GM11168 (cell line): ENCODE data around the gene C16orf87.

ENCODE experiments used
- in situ Hi-C: fragments of 300-500 bp; cut with MboI; formaldehyde crosslinking; loops from one replicate; pipeline ENCODE4 v1.12.0; 2022; ENCODE audit warnings: low sequenced_read_pairs; ENCODE audit not compliant: unreplicated experiment

Gene C16orf87

DNA sequence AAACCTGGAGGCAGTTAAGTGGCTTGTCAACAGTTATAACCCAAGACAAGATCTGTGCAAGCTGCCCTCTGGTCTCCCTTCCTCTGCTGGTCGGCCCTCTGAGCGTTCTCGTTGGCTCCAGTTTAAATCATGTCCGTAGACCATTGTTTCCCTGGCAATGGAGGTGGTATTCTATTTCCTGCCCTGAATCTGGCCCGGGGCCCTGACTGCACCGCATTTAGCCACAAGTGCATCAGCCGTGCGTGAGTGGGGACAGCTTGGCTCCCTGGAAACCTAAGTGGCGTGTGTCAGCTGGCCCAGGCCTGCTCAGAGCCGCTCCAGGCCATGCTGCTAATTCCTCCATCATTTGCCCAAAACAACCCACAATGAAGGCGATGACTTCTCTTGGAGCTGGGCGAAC lies 67.8 kb downstream of the C16orf87 start:
- in situ Hi-C loops, result no loop called here

DNA sequence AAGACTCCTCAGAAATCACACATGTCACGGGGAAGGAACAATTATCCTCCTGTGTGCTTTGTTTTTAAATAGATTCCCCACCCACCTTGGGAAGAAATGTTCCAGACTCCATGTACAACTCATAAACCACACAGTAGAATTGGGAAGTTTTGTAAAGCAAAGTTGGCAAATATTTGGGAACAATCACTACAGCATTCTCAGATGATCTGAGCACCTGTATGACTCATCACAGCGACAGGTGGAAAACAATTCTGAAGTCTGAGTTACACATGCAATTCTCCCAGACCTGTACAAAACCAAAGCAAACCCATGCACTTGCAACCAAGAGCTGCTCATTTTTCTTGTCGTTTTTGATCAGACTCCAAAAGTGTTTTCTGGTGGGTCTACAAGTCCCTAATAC lies 68.4 kb downstream of the C16orf87 start:
- in situ Hi-C loops, result no loop called here

DNA sequence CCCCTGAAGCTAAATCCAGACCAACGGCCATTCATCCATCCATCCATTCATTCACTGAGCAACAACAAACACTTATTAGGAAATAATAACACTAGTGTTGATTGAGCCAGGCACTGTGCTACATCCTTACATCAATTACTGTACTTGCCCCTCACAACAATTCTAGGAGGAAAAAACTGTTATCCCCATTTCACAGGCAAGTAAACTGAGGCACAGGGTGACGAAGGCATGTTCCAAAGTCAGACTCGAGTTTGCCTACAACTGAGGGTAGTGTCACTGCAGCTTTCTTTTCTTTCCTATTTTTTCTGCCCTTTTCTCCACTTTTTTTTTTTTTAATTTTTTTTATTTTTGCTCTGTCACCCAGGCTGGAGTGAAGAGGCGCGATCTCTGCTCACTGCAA lies 71.7 kb downstream of the C16orf87 start:
- in situ Hi-C loops, result no loop called here

DNA sequence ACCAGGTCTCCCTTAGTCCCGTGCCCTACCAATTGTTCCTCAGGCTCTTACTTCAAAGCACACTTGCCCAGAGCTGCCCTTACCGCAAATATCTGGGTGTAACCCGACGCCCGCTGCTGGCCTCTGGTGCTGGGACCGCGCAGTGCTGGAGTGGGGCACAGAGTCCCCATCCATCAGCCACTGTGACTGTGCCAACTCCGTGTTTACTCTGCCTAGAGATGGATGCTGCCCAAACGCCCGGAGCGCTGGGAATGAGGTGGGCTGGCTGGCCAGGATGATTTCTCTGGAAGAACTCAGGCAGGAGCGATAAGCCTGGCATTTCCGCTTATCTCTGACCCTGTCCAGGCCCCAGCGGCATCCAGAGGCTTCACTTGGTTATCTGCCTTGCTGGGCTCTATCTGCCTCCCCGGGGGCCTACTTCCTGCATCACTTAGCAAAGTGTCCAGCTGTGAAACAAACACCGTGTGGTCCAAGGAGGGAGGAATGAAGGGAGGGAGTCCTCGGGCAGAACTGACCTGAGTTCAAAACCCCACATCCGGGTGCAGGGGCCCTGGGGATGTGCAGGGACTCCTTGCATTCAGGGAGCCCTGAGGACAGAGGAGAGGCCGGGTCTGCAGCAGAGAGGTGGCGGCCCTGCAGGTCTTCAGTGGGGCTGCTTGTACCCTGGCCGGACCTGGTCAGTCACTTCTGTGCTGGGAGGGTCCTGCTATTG lies 73.5 kb downstream of the C16orf87 start:
- in situ Hi-C loops, result no loop called here

DNA sequence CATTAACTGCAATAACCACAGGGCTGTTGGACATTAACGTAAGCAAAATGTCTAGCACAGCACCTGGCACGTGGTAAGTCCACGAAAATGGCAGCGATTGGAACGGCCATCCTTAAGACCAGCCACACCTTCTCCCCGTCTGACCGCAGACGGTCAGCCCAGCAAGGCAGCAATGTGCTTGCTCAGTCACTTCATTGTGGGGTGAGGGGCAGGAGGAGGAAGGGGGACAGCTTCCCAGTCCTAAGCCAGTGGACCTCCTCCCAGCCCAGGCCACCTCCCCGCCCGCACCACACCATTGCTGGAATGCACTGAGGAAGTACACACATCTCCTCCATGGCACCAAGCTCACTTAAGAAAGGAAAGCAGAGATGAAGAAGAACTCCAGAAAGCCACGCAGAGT lies 74.2 kb downstream of the C16orf87 start:
- in situ Hi-C loops, result no loop called here

DNA sequence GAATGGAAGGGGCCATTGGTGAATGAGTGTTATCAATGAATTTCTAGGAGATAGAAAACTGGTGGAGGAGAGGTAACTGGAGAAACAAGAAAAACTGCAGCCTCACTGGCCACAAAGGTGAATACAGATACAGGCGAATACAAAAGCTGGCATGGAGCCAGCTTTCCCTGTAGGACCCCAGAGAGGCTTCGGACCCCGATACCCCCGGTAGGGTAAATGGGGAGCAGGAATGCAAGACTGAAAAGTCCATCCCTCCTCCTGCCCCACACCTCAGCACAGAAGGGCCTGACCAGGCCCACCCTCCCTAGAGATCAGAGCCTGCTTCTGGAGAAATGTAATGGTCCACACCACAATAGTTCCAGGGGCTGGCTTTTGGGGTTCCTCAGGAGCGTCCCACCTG lies 78.0 kb downstream of the C16orf87 start:
- in situ Hi-C loops, result no loop called here

DNA sequence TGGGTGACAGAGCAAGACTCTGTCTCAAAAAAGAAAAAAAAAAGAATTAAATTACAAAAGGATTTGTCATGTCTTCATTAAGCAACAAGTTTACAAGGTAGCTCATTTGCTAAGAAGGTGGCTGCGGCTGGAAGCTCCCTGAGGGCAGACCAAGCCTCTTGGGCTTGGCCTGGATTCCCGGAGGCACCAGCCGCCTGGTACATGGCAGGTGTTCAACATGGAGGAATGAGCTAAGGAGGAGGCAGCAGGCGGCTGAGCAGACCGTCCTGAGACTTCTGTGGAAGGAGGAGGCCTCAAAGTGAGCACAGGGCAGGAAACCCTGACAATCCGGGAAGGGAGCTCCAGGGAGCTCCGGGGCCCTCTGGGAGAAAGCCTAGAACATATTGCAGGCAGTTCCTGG lies 79.6 kb downstream of the C16orf87 start:
- in situ Hi-C loops, result no loop called here

DNA sequence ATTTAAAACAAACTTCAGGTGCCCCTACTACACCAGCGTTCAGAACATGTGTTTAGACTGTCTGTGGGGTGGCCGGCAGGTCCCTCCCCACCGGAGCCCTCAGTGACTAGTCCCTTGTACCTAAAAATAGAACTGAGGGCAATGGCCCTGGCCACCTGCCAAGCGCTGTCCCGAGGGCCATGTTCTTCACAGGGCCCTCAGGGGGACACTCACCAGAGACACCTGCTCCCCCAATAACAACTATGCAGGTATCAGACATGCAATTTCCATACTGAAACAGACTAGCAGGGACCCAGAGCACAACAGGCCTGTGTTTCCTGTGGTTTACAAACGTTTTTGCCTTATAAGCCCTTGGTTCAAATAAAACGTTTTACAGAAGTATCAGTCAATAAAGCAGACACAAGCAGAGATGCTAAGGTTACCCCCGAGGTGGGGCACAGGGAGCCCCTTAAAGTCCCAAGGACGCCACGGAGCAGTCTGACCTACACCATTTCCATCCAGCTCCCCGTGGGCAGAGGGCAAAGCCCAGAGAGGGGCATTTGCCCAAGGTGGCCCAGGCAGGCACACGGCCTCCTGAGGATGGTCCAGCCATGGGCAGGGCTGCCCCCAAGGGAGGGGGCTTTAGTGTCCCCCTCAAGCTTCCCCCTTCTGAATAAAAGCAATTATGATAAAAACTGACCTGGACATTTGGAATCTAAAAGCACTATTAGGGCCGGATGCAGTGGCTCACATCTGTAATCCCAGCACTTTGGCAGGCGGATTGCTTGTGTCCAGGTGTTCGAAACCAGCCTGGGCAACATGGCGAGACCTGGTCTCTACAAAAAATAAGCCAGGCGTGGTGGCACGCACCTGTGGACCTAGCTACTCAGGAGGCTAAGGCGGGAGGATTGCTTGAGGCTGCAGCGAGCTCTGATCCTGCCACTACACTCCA lies 81.9 kb downstream of the C16orf87 start:
- in situ Hi-C loops, result no loop called here

DNA sequence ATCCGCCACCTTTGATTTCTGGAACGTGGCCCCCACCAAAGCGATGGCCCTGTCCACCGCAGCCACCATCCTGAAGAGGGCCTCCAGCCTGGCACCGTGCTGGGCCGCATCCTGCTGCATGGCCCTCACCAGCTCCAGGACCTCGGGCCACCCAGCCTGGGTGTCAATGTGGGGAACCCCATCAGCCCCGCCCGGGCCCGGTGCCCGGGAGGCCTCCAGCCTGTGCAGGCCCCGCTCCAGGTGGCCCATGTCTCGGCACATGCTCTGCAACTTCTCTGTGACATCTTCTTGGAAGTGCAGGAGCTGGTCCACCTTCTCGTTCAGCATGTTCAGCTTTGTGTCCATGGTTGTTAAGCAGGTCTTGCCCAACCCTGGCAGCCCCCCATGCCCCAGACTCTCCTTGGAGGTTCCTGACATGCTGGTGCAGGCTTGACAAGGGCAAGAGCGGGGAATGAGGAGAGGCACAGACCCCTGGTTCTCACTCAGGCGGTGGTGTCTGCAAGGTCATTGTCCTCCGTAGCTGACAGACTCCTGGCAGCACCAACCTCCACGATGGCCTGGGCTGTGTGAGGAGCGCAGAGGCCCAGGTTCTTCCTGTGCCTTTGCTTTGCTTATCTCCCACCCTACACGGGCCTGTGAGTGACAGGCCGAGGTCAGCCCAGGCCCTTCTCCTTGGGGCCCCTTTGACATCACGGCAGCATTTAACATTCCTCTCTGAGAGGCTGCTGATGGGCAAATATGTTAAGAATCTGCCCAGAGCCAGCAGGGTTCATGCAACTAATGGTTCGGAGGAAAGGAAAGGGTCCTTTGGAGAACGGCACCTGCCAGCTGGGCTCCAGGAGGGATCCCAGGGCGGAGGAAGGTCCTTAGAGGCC lies 83.0 kb downstream of the C16orf87 start, which contains the start of gene MYLK3:
MYLK3 (minus strand) TSS at position 568 of the 875 bp plus-strand sequence; CDS start at position 417, 151 bp downstream.
- in situ Hi-C loops, result no loop called here

DNA sequence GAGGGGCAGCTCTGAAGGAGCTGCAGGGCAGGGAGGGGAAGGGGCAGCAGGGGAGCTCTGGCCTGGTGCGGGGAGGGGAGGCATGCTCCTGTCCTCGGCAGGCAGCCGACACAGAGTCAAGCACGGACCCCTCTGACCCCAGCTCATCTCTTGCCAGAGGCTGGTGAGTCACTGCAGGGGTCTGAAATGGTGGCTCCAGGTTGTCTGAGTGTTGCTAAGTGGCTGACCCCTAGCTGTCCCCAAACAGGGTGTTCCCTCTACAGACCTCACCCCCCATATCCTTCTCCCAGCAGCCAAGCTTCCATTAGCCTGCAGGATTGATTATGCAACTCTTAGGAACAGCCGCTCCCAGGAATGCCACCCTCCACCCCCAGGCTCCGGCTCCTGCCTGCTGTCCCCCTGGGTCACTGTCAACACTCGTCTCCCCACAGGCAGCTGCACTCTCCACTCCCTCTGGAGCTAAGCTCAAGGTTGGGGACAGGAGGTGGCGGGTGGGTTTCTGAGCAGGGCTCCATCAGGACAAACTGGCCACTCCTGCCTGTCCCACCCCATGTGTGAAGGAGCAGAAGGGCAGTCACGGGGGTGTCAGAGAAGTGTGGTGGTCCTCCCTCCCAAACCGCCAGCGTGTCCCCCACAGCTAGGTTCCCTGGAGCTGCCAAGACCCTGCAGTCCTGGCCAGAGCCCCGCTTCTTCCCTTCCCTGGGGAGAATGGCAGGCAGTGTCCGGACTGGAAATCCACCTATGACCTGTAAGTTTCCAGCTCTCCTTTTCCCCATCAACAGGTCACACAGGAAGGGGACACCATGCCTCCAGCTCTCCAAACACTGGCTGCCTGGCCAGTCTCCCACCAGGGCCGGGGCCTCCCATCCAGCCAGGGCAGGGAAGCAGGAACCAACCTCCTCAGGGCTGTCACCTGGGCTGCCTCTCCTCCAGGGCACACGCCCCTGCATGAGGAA lies 83.9 kb downstream of the C16orf87 start:
- in situ Hi-C loops, result no loop called here
